ENCODE data around the gene FXYD2. TPM values are rescaled to one million over a fixed set of nuclear protein-coding genes. Genes with fewer than 3 reads are reported as not detected.

The FXYD2 gene
- polyA plus RNA-seq (2011; rRNA removed) (0.14 TPM in 1 of 2 replicates, not detected in the other), polyA minus RNA-seq (2011; rRNA and poly(A)+ RNA removed) (0.55 TPM in 1 of 2 replicates, not detected in the other)

GRCh38 chr11:117824571-117825537 lies at the start of gene FXYD2:
Gene FXYD2 (minus strand): TSS chr11:117824744. CDS start chr11:117824678, 66 bp downstream.
- Histone ChIP-seq H3K27me3 (ENCODE audit: control insufficient read depth, insufficient read depth, low read length) (peaks cover 5% of the 10 kb centered on the region), H3K9me3 (ENCODE audit: control insufficient read depth, insufficient read depth, low read length) (no peaks in the 10 kb centered on the region; the same call in 1 of the 2 replicates), H3K27ac (ENCODE audit: low read depth, low read length) (no peak within 1 kb of the TSS), H3K4me3 (ENCODE audit: low read depth, low read length) (no peak within 1 kb of the TSS)
- DNase-seq (ENCODE audit: low read depth, low spot score) = no peak
- ChIA-PET CTCF (interaction anchor here (0.7 to 4.5 kb wide), 4 partner anchors 8 to 122 kb away, joined by 4 to 38 read pairs (median 5); no protein-coding TSS in a partner anchor), POLR2A (no interaction called here)
- no peak for TF ChIP-seq CTCF (IDR thresholded peaks at IDR 0.05; ENCODE audit: low read depth, low read length)

- H3K9me3 ChIP-seq (ENCODE audit: control insufficient read depth, insufficient read depth, low read length) = no peaks in the 10 kb centered on the region; the same call in 1 of the 2 replicates
- TF ChIP-seq CTCF (IDR thresholded peaks at IDR 0.05; ENCODE audit: low read depth, low read length) = no peak
- ChIA-PET CTCF (no interaction called here), POLR2A (no interaction called here)
- peaks cover 51% of the 10 kb centered on the region for H3K27me3 ChIP-seq (ENCODE audit: control insufficient read depth, insufficient read depth, low read length)
- no peak overlapping the region for H3K27ac ChIP-seq (ENCODE audit: low read depth, low read length)
- H3K4me3 ChIP-seq (ENCODE audit: low read depth, low read length) = no peak overlapping the region
- no peak for DNase-seq (ENCODE audit: low read depth, low spot score)
Measured at GRCh38 chr11:117873828-117874125, 49.2 kb upstream of the FXYD2 start.

- Histone ChIP-seq H3K27me3 (ENCODE audit: control insufficient read depth, insufficient read depth, low read length) (peaks cover 54% of the 10 kb centered on the region), H3K9me3 (ENCODE audit: control insufficient read depth, insufficient read depth, low read length) (no peaks in the 10 kb centered on the region; the same call in 1 of the 2 replicates), H3K27ac (ENCODE audit: low read depth, low read length) (no peak overlapping the region), H3K4me3 (ENCODE audit: low read depth, low read length) (no peak overlapping the region)
- POLR2A ChIA-PET = no interaction called here
- no peak for DNase-seq (ENCODE audit: low read depth, low spot score)
- CTCF ChIA-PET = no interaction called here
- no peak for TF ChIP-seq CTCF (IDR thresholded peaks at IDR 0.05; ENCODE audit: low read depth, low read length)
Measured at GRCh38 chr11:117872975-117873827, 48.7 kb upstream of the FXYD2 start.

- no peak overlapping the region for H3K4me3 ChIP-seq (ENCODE audit: low read depth, low read length)
- CTCF ChIA-PET = no interaction called here
- TF ChIP-seq CTCF (IDR thresholded peaks at IDR 0.05; ENCODE audit: low read depth, low read length) = no peak
Measured at GRCh38 chr11:117872420-117872961, 47.9 kb upstream of the FXYD2 start.

More at GRCh38 chr11:117872420-117872961, 47.9 kb upstream of the FXYD2 start:
- H3K27me3 ChIP-seq (ENCODE audit: control insufficient read depth, insufficient read depth, low read length) = peaks cover 54% of the 10 kb centered on the region
- no peaks in the 10 kb centered on the region; the same call in 1 of the 2 replicates for H3K9me3 ChIP-seq (ENCODE audit: control insufficient read depth, insufficient read depth, low read length)
- POLR2A ChIA-PET = no interaction called here
- no peak for DNase-seq (ENCODE audit: low read depth, low spot score)
- H3K27ac ChIP-seq (ENCODE audit: low read depth, low read length) = no peak overlapping the region

Data from AG04450 (cell line).